ENCODE results near the gene CACNB2.

The CACNB2 gene

DNA sequence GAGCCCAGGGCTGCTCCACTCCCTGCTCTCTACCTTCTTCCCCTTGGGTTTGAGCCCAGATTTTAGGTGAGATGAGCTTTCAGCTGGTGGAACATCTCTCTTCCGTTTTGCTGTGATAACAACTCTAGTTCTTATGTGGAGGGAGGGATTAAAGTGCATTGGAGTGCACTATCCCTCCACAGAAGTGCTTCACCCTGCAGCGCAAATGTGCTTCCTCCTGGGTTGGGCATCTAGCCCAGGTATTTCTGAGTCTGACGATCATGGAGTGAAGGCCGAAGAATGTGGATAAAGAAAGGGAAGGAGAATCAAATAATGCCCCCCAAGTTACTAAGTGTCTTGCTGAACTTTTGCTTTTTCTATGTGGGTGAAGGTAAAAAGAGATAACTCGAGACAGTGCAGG is 157.4 kb downstream of the CACNB2 start:
- DNase-seq, result no peak

DNA sequence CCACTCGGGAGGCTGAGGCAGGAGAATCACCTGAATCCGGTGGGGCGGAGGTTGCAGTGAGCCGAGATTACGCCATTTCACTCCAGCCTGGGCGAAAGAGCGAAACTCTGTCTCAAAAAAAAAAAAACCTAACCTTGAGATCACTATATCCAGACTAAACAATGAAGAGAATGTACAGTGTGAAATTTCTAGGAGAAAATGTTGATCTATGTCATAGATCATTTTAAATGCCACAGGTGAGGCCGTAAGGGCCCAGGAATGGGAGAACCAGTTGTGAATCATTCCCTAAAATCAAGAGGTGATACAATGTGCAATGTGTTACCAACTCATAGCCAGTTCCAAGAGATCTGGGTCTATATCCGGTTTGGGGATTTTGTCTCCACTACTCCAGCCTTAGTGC is 158.0 kb downstream of the CACNB2 start:
- DNase-seq, result no peak

DNA sequence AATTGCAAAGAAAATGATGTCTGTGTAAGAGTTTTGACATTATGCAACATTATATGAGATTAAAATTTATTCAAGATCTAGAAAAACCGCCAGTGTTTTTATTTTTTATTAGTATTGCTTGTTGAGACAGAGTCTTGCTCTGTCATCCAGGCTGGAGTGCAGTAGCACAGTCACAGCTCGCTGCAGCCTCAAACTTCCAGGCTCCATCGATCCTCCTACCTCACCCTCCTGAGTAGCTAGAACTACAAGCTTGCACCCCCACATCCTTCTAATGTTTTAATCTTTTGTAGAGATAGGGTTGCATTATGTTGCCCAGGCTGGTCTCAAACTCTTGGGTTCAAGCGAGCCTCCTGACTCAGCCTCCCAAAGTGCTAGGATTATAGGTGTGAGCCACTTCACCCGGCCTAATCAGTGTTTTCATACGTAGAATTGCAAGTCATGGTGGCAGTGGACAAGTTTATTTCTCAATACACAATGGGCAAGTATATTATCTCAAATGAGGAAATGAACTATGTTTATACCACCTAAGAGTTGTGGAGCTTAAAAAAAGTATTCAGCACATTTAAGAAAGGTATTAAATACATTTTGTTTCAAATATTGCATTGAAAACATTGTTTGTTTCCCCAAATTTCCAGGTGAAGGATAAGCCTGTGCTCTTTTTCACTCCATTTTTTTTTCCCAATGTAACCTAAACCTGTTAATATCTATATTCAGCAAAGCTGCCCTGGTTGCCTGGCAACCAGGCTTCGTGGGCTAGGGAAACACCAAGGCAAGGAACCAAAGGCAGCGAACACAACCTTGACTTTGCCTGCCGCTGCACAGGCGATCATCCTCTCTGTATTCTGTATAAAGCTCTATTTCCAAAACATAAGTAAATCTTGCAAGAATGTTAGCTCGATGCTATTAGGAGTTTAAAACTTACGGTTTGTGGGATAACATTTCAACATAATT is 163.9 kb downstream of the CACNB2 start:
- DNase-seq, result no peak

DNA sequence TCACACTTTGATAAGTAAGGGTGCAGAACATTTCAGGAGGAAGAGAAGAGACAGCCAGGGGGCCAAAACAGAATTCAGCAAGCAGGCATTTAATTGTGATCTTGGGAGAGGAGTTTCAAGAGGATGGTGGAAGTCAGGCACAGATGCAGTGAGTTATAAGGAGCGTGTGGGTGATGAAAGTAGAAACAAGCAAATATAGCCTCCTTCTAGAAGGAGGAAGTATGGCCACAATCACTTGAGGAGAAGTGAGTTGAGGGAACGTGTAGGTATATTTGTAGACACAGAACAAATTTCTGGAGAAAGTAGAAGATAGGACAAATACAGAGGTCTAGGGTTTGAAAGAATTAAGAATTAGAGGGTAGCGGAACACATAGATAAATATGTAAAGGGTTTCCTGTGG is 165.8 kb downstream of the CACNB2 start:
- no peak for DNase-seq

DNA sequence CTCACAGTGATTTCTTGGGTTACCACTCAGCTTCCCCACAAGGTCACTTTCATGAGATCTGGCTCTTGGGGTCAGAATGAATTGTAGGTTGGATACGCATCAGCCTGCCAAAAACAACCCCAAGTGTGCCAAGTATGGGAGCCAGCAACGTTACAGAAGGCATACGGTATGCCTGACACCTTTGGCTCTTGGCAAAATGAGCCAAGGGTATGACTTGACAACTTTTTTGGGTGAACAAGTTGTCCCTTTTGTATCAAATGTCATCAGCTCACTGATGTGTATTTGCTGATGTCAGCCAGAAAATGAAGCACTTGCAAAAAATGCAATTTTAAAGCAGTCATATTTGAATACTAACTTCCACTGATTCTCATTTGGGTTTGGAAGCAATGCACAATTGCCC is 168.4 kb downstream of the CACNB2 start:
- no peak for DNase-seq

DNA sequence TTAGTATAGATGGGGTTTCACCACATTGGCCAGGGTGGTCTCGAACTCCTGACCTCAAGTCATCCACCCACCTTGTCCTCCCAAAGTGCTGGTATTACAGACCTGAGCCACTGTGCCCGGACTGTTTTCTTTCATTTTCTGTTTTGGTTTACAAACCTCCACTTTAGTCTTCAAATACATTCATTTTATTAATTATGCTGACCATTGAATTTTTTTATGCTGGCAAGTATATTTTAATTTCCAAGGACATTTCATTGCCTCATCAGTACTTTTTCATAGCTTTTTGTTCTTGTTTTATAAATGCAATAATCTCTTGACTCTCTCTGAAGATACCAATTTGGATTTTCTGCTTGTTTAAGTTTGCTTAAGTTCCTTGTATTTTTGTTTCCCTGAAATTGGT is 170.5 kb downstream of the CACNB2 start:
- no peak for DNase-seq

DNA sequence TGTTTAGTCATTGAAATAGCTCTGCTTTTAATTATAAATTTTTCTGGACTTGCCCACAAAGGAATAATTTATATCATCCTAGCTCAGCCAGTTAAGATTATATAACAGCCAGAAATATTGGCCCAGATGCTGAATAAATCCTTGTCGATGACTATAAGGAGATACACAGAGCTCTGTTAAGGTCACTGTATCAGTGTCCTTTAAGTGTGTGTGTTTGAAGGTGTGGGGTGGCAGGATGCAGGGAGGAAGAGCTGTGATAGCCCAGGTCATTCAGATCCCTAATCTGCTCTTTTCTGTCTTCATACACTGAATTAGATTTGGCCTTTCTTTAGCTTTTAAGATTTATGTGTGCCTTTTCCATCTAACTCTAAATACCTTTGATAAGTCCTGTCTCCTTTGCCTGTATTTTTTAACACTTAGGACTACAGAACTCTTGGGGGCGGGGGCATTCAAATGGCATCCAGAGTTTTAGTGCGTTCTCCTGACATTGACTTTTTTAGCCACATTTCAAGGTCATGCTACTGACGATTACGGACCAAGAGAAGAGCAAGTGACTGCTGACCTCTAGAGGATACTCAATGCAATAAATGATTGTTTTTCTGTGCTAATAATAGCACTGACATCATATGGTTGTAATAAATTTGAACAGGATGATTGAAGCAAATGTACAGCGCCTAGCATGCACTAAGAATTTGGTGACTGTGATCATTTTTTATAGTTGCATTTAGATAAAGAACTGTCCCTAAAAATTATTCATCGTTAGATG is 172.3 kb downstream of the CACNB2 start:
- DNase-seq, result no peak

DNA sequence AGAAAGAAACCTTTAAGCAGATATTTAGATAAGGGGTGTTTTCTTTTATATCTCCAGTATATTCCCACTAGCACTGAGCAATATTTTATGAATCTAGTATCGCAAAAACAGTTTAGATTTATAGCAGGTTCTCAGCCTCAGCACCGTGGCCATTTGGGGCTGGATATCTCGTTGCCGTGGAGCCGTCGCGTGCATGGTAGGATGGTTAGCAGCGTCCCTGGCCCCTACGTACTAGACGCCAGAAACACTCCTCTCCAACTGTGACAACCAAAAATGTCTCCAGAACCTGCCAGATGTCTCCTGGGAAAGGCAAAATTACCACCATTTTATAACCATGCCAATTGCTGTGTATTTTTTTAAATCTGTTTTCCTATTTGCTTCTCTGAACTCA is 172.9 kb downstream of the CACNB2 start:
- no peak for DNase-seq

DNA sequence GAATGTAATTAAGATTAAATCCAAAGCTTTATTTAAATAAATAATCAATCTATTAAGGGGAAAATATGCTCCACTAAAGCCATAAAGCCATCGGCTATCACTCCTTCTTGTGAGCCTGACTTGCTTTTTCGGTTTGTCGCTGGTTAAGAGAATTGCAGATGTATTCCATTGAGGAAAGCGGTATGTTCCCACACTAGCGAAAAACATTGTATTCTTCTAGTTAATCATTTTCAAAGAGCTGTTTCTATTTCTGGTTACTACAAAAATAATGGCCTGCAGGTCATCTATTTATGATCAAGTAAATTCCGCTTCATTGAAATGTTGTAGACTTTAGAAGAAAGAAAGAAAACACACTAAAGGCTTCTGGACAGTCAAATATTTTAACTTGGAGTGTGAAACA is 173.4 kb downstream of the CACNB2 start:
- no peak for DNase-seq

DNA sequence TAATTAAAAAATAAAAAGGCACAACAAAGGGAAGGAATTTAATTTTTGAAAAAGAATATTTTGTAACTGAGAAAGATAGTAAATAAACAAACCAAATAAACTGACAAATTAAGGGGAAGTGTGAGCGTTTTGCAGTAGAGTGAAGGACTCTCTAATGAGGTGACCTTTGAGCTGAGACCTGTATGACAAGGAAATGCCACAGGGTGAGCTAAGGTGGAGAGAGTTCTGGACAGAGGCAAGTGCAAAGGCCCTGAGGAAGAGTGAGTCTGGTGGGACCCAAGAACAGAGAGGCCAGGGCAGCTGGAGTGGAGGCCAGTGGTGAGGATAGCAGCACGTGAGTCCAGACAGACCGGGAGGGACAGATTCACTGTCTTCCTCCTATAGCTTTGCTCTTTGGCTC is 179.4 kb downstream of the CACNB2 start:
- DNase-seq, result no peak

DNA sequence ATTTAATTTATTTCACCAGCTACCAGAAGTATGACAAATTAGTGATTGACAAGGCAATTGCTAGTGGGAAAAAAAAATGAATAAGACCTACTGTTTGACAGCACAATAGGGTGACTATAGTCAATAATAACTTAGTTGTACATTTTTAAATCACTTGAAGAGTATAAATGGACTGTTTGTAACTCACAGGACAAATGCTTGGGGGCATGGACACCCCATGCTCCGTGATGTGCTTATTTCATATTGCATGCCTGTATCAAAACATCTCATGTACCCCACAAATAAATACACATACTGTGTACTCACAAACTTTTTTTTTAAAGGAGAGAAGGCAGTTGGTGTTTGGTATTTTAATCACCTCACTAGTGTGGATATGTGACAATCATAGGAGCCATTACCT is 181.1 kb downstream of the CACNB2 start:
- no peak for DNase-seq

DNA sequence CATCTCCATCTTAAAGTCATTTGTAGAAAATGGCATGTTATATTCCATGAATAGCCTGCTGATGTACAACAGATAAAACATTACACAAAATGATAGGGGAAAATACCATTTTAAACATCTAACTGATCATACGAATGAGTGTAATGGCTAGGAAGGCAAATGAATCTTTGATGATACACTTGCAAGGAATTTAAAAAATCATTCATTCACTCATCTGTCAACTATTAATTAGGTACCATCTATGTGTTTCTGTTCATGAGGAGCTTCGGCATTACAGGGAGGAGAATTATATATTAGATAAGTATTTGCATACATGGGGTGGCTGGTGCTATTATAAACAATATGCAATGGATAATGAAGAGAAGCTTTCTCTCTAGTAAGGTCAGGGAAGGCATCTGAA is 183.7 kb downstream of the CACNB2 start:
- no peak for DNase-seq

DNA sequence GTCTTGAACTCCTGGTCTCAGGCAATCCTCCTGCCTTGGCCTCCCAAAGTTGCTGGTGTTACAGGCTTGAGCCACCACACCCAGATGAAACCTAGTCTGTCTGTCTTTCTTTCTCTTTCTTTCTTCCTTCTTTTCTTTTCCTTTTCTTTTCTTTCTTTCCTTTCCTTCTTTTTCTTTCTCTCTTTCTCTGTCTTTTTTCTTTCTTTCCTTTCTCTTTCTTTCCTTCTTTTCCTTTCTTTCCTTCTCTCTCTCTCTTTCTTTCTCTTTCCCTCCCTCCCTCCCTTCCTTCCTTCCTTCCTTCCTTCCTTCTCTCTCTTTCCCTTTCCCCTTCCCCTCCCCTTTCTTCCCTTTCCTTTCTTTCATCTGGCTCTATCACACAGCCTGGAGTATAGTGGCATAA is 185.2 kb downstream of the CACNB2 start:
- DNase-seq, result no peak

DNA sequence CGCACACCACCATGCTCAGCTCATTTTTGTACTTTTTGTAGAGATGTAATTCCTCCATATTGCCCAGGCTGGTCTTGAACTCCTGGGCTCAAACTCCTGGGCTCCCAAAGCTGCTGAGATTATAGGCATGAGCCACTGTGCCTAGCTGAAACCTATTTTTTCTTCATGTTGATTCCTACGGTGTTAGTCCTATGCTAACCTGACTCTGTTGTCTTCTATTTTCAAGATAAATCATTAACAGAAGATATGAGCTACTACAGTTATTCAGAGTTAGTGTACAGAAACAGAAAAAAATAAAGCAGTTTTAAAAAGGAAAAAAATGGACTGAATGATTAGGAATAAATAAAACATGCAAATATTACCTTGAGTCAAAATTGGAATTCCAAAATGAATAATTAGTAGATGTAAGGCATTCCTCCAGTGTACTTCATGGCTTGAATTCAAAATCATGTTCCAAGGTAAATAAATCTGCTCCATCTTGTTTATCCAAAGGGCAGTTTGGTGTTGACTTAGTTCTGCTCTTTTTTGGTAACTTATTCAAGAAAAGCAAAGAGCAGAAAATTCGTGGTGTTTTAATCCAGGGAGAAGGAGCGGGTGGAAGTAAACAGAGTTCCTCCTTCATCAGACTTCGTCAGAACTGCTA is 185.8 kb downstream of the CACNB2 start:
- no peak for DNase-seq

DNA sequence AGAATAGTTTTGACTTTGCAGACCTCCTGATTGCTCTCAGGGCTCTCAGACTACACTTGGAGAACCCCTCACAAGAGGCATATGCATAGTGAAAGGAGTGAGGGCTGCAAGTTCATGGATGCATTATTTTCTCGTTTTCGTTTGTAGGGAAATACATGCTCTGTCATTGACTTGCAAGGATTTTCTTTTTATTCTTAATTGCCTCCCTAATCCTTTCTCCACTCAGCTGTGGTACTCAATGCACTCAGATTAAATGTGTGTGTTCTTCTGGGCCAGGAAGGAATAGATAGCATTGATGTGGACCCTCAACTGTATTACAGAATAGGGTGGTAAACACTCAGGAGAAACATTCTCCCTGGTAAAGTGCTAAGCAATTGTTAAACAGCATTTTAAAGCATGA is 188.7 kb downstream of the CACNB2 start:
- no peak for DNase-seq

DNA sequence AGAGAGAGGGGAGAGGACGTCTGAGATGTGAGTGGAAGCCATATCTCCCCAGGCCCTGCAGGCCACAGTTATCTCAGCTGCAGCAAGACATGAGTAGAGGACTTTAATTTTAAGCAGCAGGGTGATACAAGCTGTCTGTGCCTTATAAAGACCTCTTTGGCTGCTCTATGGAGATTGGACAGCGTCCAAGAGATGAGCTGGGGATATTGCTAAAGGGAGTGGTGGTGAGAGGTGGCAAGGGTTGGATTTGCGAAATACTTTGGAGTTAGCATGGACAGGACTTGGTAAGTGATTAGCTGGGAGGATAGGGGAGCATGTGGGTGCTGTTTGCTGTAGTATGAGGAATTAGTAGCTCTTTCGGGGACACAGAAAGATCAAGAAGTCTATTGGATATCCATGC is 191.8 kb downstream of the CACNB2 start:
- no peak for DNase-seq

DNA sequence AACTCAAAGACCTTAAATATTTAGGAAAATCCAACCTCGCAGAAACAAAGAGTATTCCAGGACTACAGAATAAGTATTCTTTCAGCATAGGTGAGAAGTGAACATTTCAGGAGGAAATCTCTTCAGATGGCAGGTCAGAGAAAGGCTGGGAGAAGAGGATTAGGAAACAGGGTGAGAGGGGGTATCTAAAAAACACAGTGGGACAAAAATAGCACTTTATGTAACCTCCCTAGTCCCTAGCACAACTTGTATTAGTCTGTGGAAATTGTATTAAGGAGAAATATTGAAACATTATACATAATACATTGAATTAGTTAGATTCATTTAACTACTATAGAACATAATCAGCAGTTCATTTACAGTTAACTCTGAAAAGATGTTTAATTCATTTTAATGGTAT is 192.3 kb downstream of the CACNB2 start:
- DNase-seq, result no peak

DNA sequence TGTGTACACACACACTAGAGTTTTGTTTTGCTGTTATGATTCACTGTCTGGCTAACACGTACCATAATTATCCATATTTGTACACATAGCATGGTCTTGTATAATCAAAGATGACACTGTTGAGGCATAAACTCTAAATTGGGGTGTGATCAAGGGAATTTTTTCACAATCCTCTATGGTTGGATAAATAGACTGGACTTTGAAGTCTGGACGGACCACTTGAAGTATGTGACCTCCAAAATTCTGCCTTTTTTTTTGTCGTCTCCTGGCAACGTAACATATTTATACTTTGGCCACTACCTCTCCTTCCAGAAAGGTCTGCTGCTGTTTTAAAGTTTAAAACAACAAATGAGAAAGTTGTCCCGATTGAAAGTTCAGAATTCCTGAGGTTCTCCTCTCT is 193.4 kb downstream of the CACNB2 start:
- DNase-seq, result no peak

DNA sequence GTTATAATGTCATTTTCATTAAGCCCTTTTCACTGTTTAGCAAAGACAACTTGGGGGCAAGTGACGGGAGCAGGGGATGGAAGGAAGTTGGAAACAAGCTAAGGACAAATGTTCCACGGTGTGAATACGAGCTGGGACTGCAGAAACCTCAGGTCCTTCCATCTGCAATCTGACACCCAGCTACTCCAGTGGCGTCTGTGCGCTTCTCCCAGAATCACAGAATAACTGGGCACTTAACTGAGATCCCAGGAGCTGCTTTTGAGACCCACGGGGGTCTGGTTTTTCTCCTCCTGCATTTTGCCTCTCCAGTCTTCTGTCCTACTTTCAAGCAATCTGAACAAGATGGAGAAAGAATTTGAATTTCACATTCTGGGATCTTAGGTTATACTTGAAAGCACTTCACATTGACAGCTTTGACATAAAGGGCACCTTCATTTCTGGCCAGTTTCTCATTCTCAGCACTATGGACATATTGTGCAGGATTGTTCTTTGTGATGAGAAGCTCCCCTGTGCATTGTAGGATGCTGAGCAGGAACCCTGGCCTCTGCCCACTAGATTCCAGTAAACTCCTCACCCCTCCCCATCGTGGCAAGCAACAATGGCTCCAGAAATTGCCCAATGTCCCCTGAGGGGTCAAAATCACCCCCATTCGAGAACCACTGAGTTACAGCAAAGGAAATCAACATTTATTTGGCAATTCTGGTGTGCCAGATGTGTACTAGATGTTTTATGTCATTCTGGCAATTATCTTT is 194.1 kb downstream of the CACNB2 start:
- DNase-seq, result no peak

DNA sequence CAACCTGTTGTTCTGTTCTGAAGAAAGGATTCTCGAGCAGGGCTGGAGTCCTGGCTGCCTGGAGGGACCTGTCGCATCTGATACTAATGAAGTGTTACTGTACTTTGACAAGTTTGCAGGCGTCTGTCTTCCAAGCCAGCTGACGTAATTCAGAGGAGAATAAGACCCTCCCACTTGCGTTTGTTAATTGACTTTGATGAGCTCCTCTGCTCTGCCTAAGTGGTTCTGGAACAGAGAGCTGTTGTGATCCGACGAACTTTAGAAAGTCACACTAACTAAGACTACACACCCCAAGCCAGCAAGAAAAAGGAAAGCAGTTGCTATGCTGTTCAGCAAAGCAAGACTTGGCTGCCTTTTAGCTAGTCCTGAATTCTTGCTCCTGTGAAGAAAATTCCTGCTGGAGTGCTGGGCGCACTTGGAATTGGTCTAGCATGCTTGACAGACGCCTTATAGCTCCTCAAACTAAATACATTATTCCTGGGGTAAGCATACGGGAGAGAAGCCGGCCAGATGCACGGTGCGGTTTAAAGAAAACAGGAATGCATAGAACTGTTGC is 200.3 kb downstream of the CACNB2 start:
- DNase-seq, result no peak

DNA sequence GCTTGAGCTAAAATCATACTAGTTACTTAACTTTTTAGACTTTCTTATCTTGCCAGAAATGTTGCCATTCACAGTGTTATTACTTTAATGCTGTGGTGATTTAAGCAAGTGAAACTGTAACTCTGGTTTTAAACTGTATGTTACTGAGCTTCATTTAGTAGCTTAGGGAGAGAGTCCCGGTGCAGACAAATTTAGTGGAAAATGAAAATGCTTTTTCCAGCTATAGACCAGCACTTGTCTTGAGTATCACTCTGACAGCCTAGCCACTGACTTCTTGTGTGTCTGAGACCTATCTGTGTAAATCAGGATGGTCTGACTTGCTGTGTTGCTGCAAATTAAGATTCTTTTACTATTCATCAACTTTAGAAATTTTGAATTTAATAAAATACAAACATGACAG is 200.8 kb downstream of the CACNB2 start:
- DNase-seq, result no peak

DNA sequence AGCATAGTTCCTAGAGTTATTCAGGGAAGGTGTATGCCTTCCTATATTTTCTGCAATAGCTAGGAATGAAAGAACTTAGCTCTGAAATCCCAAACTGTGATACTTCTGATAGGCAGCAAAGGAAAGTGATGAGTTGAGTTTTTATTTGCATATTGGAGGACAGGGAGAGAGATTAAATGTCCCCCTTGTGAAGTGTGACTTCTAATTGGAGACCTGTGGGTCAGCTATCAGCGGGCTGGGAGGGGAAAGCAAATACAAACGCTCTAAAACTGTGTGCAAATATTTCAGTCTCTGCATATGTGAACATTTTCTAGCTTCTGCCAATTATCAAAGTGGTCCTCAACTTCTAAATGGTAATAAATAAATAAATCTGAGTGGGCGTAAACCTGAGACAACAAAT is 203.3 kb downstream of the CACNB2 start:
- no peak for DNase-seq

DNA sequence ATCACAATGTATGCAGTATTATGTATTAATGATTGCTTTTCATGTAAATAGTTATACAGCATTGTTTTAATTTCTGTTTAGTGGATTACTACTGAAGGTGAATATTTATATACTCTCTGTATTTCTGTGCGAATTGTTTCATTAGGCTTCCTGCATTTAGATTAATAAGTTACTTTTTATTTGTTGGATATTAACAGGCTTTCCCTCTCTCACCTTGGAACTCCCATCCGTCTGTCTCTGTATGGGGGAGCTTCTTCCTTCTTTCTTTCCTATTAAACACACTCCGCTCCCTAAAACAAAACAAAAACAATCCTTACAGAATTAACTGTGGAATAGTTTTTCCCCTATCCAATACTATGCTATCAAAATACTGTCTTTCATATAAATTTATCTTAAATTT is 205.1 kb downstream of the CACNB2 start:
- no peak for DNase-seq
